Activated naive CD4-positive, alpha-beta T cell treated with anti-CD3 and anti-CD28 coated beads, Interleukin-2, amount 50 U/mL, for 24 hours (primary cell): ENCODE measurements around the gene CAMK2A.

Experiments
- H3K27ac Mint-ChIP-seq: one replicate; pipeline ENCODE4 v1.8.0; 2021; ENCODE audit warnings: mild to moderate bottlenecking, mixed read lengths
- H3K27me3 Mint-ChIP-seq: one replicate; pipeline ENCODE4 v1.8.0; 2021; ENCODE audit warnings: mixed read lengths
- H3K36me3 Mint-ChIP-seq: one replicate; pipeline ENCODE4 v1.8.0; 2021; ENCODE audit warnings: mixed read lengths
- H3K4me1 Mint-ChIP-seq: one replicate; pipeline ENCODE4 v1.8.0; 2021; ENCODE audit warnings: mixed read lengths
- H3K4me3 Mint-ChIP-seq: one replicate; pipeline ENCODE4 v1.8.0; 2021; ENCODE audit warnings: mild to moderate bottlenecking, mixed read lengths
- H3K9me3 Mint-ChIP-seq: one replicate; pipeline ENCODE4 v1.8.0; 2021; ENCODE audit warnings: mixed read lengths

CAMK2A gene

GRCh38 chr5:150320044-150320613 lies 30.6 kb upstream of the CAMK2A start:
- Mint-ChIP-seq H3K27me3 (no peaks in the 10 kb centered on the region), H3K4me1 (no peaks in the 10 kb centered on the region), H3K9me3 (no peaks in the 10 kb centered on the region), H3K4me3 (no peak overlapping the region), H3K27ac (no peak overlapping the region), H3K36me3 (no peaks in the 10 kb centered on the region)

GRCh38 chr5:150319484-150319790 lies 29.9 kb upstream of the CAMK2A start:
- no peak overlapping the region for H3K27ac Mint-ChIP-seq
- no peaks in the 10 kb centered on the region for H3K36me3 Mint-ChIP-seq
- H3K9me3 Mint-ChIP-seq: no peaks in the 10 kb centered on the region
- H3K27me3 Mint-ChIP-seq: no peaks in the 10 kb centered on the region
- no peak overlapping the region for H3K4me3 Mint-ChIP-seq
- H3K4me1 Mint-ChIP-seq: no peaks in the 10 kb centered on the region

GRCh38 chr5:150318613-150319483 lies 29.3 kb upstream of the CAMK2A start:
- H3K4me3 Mint-ChIP-seq: no peak overlapping the region
- no peaks in the 10 kb centered on the region for H3K27me3 Mint-ChIP-seq
- no peaks in the 10 kb centered on the region for H3K36me3 Mint-ChIP-seq
- H3K4me1 Mint-ChIP-seq: no peaks in the 10 kb centered on the region
- H3K9me3 Mint-ChIP-seq: no peaks in the 10 kb centered on the region
- no peak overlapping the region for H3K27ac Mint-ChIP-seq

GRCh38 chr5:150317048-150318003 lies 27.8 kb upstream of the CAMK2A start:
- Mint-ChIP-seq H3K4me1 (no peaks in the 10 kb centered on the region), H3K4me3 (no peak overlapping the region), H3K36me3 (no peaks in the 10 kb centered on the region), H3K27ac (no peak overlapping the region), H3K27me3 (no peaks in the 10 kb centered on the region), H3K9me3 (no peaks in the 10 kb centered on the region)

- no peaks in the 10 kb centered on the region for H3K36me3 Mint-ChIP-seq
- H3K27me3 Mint-ChIP-seq: no peaks in the 10 kb centered on the region
- H3K4me3 Mint-ChIP-seq: no peak overlapping the region
- no peaks in the 10 kb centered on the region for H3K9me3 Mint-ChIP-seq
- no peak overlapping the region for H3K27ac Mint-ChIP-seq
- H3K4me1 Mint-ChIP-seq: no peaks in the 10 kb centered on the region
Measured at GRCh38 chr5:150316320-150316719, 26.7 kb upstream of the CAMK2A start.

- no peaks in the 10 kb centered on the region for H3K9me3 Mint-ChIP-seq
- H3K4me1 Mint-ChIP-seq: no peaks in the 10 kb centered on the region
- no peak overlapping the region for H3K4me3 Mint-ChIP-seq
- no peaks in the 10 kb centered on the region for H3K27me3 Mint-ChIP-seq
- no peaks in the 10 kb centered on the region for H3K36me3 Mint-ChIP-seq
- no peak overlapping the region for H3K27ac Mint-ChIP-seq
Measured at GRCh38 chr5:150315245-150315644, 25.7 kb upstream of the CAMK2A start.

- H3K4me1 Mint-ChIP-seq: no peaks in the 10 kb centered on the region
Measured at GRCh38 chr5:150313921-150314716, 24.5 kb upstream of the CAMK2A start.

GRCh38 chr5:150313501-150313900 lies 23.9 kb upstream of the CAMK2A start:
- Mint-ChIP-seq H3K36me3 (no peaks in the 10 kb centered on the region), H3K4me3 (no peak overlapping the region), H3K27ac (no peak overlapping the region), H3K9me3 (no peaks in the 10 kb centered on the region), H3K4me1 (no peaks in the 10 kb centered on the region), H3K27me3 (no peaks in the 10 kb centered on the region)

More at GRCh38 chr5:150313921-150314716, 24.5 kb upstream of the CAMK2A start:
- H3K27ac Mint-ChIP-seq: no peak overlapping the region
- H3K27me3 Mint-ChIP-seq: no peaks in the 10 kb centered on the region
- H3K36me3 Mint-ChIP-seq: no peaks in the 10 kb centered on the region
- no peaks in the 10 kb centered on the region for H3K9me3 Mint-ChIP-seq
- H3K4me3 Mint-ChIP-seq: no peak overlapping the region

- no peak overlapping the region for H3K27ac Mint-ChIP-seq
- no peak overlapping the region for H3K4me3 Mint-ChIP-seq
- no peaks in the 10 kb centered on the region for H3K9me3 Mint-ChIP-seq
- no peaks in the 10 kb centered on the region for H3K36me3 Mint-ChIP-seq
- H3K4me1 Mint-ChIP-seq: no peaks in the 10 kb centered on the region
- no peaks in the 10 kb centered on the region for H3K27me3 Mint-ChIP-seq
Measured at GRCh38 chr5:150312518-150312917, 22.9 kb upstream of the CAMK2A start.

- Mint-ChIP-seq H3K27ac (no peak overlapping the region), H3K9me3 (no peaks in the 10 kb centered on the region), H3K4me1 (no peaks in the 10 kb centered on the region), H3K27me3 (no peaks in the 10 kb centered on the region), H3K36me3 (no peaks in the 10 kb centered on the region), H3K4me3 (no peak overlapping the region)
Measured at GRCh38 chr5:150311015-150311692, 21.6 kb upstream of the CAMK2A start.

- Mint-ChIP-seq H3K27me3 (no peaks in the 10 kb centered on the region), H3K27ac (no peak overlapping the region), H3K4me1 (no peaks in the 10 kb centered on the region), H3K36me3 (no peaks in the 10 kb centered on the region), H3K9me3 (no peaks in the 10 kb centered on the region), H3K4me3 (no peak overlapping the region)
Measured at GRCh38 chr5:150310246-150310645, 20.7 kb upstream of the CAMK2A start.

- H3K9me3 Mint-ChIP-seq: no peaks in the 10 kb centered on the region
- no peaks in the 10 kb centered on the region for H3K4me1 Mint-ChIP-seq
- no peaks in the 10 kb centered on the region for H3K27me3 Mint-ChIP-seq
- H3K36me3 Mint-ChIP-seq: no peaks in the 10 kb centered on the region
- H3K4me3 Mint-ChIP-seq: no peak overlapping the region
- H3K27ac Mint-ChIP-seq: no peak overlapping the region
Measured at GRCh38 chr5:150309886-150310239, 20.3 kb upstream of the CAMK2A start.

- Mint-ChIP-seq H3K9me3 (no peaks in the 10 kb centered on the region), H3K4me3 (no peak overlapping the region), H3K27me3 (no peaks in the 10 kb centered on the region), H3K27ac (no peak overlapping the region), H3K36me3 (no peaks in the 10 kb centered on the region), H3K4me1 (no peaks in the 10 kb centered on the region)
Measured at GRCh38 chr5:150309101-150309885, 19.7 kb upstream of the CAMK2A start.
